Stimulated activated CD4-positive, alpha-beta T cell treated with anti-CD3 and anti-CD28 coated beads, Interleukin-15, amount 100 ng/mL, for 24 hours (primary cell): ENCODE results near the gene SLC25A27.

ENCODE experiments used
- DNase-seq: peaks from one replicate; pipeline ENCODE4 v3.0.0-alpha.2; 2020

The SLC25A27 gene

DNA sequence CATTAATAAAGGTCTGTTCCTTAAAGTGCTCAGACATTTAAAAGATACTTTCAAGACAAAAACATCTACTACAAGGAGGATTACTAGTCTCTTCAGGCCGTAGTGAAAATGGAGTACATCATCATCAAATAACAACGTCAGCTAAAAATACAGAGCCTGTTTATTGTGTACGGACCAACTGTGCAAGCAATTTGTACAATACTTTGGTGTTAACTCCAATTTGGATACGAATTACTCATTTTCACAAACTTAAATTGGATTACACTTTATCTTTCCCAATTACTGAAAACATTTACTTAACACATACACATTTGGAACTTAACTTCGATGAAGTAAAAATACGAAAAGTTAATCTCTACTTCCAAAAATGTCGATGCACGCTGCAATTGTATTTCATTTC lies 959 bp upstream of the SLC25A27 start:
- no peak for DNase-seq

DNA sequence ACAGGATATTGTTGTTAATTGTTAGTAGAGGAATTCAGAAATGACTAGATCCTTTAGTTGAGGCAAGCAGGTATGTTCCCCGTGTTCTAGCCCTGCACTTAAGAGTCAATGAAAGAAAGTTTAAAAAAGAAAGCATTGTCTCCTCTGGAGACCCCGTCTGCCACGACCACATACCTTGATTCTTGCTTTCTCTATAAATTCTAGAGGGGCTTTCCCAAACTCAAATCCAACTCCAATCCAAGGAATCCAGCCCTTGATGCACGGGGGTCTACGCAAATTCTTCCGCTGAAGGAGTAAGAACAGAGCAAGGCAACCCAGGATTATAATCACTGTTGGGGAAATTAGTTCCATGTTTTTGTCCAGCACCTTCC lies 558 bp upstream of the SLC25A27 start:
- DNase-seq: no peak

DNA sequence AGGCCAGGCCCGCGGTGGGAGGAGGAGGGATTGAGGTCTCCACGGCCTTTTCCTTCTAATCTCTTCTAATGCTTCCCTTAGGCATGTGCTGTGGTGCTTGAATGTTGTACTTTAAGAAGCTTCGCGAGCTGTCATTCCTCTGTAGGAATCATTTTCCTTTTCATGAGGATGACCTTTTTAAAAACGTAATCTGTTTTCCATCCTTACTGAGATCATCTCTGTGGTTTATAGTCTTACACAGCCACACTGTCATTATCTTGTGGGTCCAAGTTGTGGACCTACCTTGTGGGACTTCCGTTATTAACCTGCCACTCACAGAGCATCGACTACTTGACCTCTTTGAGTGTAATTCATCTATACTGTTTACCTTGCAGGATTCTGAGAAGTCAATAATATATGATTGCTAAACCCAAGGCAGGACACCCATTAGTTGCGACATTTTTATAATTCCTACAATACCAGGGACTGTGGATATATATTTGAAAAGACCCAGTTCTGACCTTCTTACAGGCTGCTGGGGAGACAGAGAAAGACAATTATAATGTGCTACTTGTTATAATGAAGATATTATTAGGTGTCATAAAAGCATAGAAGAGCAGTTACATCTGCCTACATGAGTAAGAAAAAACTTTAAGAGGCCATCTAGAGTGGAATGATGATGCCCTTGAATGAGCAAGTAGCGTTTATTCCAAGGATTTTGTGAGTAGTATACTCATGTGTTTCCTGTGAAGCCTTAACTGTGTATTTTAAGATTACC lies 842 bp downstream of the SLC25A27 start:
- DNase-seq: no peak

DNA sequence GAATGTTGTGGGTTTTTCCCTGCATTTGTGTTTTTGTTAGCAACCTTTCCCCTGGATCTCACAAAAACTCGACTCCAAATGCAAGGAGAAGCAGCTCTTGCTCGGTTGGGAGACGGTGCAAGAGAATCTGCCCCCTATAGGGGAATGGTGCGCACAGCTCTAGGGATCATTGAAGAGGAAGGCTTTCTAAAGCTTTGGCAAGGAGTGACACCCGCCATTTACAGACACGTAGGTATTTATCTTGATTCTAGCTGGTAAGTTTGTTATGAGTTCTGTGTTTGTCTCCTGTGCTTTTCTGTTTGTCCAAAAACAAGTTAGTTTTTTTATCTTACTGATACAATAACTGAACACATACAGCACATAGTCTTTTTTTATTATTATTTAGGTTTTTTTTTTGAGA lies 3.0 kb downstream of the SLC25A27 start:
- DNase-seq: no peak

DNA sequence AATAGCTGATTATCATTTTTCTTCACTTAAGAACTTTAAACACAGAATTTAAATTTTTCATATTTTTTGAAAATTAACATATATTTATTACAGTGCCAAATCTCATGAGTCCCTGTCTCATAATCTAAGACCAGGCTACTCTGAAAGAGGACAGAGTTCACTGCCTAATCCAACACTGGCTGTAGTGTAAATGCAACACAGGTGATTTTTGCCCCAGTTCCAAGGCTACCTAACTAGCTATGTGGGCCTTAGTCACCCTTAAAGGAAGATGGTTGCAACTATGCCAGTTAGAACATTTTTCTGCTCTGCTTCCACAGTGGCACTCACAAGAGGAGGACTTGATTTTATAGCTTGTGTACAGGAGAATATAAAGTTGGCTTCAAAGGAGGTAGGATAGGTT lies 4.9 kb downstream of the SLC25A27 start:
- DNase-seq: no peak

DNA sequence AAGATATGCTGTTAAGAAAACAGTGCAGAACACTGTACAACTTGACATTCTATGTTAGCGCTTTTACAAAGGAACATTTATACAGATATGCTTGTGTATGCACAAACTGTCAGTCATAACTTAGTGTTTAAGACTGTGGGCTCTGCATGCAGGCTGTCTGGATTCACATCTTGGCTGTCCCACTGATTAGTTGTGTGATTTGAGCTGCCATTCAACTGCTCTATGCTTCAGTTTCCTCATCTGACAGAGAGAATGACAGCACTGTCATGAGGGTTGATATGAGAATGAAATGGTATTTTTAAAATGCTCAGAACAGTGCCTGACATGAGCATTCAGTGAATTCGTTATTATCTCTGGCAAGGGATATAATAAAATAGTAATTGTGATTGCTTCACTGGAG lies 8.7 kb downstream of the SLC25A27 start:
- DNase-seq: no peak

DNA sequence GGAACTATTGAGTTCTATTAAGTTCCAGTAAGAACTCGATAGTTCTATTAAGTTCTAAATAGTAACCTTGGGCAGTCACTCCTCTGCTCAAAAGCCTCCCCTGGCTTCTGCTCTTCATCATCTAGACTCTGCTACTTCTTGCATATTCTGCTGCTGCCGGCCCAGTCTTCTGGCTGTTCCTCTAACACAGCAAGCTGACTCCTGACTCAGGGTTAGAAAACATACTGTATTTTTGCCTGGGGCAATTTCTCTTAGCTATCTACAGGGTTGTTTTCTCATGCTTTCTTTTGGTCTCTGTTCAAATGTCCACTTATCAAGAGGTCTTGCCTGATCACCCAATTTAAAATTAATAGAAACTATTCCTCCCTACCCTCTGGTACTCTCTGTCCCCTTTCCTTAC lies 14.6 kb downstream of the SLC25A27 start:
- DNase-seq: no peak

DNA sequence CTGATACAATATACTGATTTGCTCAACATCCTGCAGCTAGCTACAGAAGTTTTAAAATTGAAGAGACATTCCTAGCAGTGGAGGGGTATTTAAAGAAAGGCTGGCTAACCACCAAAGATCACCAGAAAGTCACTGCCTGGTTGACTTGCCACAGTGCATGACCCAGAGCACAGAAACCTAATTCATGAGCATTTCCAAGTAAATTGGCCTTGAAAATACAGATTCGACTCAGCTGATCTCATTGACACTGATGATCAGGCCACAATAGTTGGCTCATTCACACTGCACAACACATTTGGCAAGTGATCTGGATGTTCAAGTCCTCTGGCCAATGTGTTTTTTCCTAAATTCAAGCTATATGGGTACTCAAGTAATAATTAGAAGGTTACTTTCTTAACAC lies 21.6 kb downstream of the SLC25A27 start:
- no peak for DNase-seq

DNA sequence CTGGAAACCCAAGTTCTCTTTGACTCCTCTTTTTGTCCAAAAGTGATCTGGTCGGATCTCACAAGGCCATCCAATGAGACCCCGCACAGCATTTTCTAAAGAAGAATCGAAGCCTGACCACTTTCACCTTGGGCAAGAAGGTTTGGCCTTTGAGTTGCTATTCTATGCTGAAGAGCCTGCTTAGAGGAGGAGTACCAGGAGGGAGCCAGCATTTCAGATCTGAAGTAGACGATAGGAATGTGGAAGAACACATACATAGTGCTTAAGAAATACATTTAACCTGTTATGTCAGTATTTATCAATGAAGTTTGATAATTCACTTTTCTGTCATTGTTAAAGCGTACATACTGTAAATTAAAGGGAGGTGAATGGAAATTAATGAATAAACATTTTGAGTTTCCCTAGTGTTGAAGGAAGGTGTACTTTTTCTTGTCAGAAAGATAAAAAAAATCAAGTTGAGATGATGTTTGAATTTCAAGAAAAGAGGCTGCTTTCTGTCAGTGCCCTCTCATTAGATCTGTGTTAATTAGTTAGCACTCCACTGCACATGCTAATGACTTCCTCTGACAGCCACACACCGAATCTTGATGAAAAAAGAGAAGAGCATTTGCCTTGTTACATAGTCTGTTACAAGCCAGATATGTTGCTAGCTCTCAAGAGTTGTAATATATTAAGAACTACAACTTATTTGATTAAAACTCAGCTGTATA lies 24.0 kb downstream of the SLC25A27 start:
- no peak for DNase-seq

DNA sequence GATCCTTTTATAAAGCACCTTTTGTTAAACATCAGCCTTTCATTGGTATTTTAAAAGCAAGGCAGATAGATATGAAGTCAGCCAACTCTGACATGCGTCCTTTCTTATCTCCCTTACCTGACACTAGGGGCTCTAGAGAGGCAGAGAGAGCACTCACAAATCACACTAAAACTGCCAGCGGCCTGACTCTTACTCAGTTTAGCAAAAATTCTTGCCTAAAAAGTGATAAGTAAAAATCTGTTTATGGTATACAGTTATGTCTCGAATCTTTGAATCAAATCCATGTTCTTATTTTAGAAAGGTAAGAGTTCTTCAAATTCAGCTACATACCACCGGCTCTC lies 24.5 kb downstream of the SLC25A27 start:
- DNase-seq: no peak

DNA sequence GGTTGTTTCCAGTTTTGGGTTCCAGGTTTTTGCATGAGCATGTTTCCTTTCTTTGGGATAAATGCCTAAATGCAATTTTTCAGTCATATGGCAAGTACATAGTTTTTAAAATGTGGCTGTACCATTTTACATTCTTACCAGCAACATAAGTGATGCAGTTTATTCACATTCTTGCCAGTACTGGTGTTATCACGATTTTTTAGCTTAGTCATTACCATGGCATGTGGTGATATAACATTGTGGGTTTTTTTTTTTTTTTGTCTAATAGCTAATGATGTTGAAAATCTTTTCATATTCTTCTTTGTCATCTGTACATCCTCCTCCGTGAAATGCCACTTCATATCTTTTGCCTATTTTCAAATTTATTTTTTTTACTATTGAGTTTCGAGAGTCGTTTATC lies 32.0 kb downstream of the SLC25A27 start:
- DNase-seq: no peak

DNA sequence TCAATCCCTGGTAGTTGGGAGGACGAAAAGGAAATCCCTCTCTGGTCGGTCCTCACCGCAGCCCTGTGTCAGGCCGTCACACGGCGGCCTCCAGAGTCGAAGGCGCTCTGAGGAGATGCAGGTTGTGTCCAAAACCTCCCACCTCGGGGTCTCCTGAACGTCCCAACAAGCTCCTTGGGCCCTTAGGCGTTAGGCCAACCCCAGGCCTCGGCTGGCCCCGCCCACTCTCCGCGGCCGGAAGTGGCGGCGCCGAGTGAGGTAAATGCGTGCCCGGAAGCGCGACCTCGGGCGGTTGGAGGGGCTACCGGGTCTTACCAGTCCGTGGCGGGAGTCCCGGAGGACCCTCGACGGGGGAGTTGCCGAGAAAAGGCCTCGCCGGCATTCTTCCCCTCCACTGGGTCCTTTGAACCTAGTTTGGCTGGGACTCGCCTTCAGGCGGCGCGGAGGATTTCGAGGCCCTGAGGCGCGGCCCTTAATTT lies 34.9 kb downstream of the SLC25A27 start, which contains the start of gene TDRD6:
Gene TDRD6, plus strand, starts transcription at position 267 of the 479 bp plus-strand sequence. CDS start 244 bp downstream, outside the sequence.
- DNase-seq: no peak

DNA sequence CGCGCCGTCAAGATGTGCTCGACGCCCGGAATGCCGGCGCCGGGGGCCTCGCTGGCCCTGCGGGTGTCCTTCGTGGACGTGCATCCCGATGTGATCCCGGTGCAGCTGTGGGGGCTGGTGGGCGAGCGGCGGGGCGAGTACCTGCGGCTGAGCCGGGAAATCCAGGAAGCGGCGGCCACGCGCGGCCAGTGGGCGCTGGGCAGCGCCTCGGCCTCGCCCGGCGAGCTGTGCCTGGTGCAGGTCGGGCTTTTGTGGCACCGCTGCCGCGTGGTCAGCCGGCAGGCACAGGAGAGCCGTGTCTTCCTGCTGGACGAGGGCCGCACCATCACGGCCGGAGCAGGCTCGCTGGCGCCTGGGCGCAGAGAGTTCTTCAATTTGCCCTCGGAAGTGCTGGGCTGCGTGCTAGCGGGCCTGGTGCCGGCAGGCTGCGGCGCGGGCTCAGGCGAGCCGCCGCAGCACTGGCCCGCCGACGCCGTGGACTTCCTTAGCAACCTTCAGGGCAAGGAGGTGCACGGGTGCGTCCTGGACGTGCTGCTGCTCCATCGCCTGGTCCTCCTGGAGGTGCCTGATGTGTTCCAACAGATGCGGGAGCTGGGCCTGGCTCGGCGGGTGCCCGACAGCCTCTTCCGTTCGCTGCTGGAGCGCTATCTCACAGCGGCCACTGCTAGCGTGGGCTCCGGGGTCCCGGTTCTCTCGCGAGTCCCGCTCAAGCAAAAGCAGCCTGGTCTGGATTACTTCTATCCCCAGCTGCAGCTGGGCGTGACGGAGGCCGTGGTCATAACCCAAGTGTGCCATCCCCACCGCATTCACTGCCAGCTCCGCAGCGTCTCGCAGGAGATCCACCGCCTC lies 35.6 kb downstream of the SLC25A27 start:
- no peak for DNase-seq

DNA sequence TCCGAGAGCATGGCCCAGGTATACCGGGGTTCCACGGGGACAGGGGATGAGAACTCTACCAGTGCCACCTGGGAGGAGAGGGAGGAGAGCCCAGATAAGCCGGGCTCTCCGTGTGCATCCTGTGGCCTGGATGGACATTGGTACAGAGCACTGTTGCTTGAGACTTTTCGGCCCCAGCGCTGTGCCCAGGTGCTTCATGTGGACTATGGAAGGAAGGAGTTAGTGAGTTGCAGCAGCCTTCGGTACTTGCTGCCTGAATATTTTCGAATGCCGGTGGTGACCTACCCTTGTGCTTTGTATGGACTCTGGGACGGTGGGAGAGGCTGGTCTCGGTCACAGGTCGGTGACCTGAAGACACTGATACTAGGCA lies 36.2 kb downstream of the SLC25A27 start:
- DNase-seq: no peak

DNA sequence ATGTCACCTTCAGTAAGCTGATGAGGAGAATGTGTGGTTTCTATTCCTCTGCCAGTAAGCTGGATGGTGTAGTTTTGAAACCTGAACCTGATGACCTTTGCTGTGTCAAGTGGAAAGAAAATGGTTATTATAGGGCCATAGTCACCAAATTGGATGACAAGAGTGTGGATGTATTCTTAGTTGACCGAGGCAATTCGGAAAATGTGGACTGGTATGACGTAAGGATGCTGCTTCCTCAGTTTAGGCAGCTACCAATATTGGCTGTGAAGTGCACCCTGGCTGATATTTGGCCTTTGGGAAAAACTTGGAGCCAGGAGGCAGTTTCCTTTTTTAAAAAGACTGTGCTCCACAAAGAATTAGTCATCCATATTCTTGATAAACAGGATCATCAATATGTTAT lies 36.9 kb downstream of the SLC25A27 start:
- DNase-seq: no peak

DNA sequence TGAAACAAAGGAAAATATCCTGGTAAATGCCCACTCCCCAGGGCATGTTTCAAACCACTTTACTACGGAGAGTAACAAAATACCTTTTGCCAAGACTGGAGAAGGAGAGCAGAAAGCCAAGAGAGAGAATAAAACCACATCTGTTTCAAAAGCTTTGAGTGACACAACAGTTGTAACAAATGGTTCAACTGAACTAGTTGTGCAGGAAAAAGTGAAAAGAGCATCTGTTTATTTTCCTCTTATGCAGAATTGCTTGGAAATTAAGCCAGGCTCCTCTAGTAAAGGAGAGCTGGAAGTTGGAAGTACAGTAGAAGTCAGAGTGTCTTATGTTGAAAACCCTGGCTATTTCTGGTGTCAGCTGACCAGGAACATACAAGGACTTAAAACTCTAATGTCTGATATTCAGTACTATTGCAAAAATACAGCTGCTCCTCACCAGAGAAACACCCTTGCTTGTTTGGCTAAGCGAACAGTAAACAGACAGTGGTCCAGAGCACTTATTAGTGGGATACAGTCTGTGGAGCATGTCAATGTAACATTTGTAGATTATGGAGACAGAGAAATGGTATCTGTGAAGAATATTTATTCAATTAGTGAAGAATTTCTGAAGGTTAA lies 37.5 kb downstream of the SLC25A27 start:
- no peak for DNase-seq

DNA sequence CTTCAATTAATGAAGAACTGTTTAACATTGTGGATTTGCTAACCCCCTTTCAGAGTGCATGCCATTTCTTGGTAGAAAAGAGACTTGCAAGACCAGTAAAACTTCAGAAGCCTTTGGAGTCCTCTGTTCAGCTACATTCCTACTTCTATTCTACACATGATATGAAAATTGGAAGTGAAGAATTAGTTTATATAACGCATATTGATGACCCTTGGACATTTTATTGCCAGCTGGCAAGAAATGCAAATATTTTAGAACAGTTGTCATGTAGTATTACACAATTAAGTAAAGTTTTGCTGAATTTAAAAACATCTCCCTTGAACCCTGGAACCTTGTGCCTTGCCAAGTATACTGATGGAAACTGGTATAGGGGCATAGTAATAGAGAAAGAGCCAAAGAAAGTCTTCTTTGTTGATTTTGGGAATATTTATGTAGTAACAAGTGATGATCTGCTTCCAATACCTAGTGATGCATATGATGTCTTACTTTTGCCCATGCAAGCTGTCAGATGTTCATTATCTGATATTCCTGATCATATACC lies 38.2 kb downstream of the SLC25A27 start:
- DNase-seq: no peak

DNA sequence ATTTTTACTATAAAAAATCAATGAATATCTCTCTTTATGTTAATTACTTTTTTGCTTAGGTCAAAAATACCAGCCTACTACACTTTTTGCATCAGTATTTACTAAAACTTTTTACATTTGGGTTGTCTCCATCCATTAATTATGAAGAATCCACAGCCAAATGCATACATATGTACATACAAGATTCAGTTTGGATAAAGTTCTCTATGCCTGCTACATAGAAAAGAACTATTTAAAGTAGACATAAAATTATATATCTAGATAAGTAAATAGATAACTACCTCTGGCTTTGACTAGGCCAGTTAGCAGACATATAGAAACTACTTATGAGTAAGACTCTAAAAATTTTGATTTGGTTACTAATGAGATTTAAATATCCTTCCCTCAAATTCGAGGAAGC lies 47.2 kb downstream of the SLC25A27 start:
- no peak for DNase-seq

DNA sequence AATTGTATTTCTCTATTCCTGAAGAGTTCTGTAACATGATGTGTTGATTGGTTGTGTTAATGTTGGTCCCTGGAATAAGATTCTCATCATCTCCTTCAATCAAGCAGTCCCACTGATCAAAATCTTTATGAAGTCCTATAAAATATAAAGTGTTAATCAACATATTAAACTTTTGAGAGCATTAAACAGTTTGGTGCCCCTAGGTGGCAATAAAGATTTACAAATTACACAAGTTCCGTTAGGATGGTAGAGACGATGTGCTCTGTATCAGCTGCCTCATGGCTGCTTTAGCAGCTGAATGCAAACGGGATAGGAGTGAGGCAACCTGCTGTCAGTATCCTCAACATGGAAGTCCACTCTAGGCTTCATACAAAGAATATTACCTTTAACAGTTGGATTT lies 51.8 kb downstream of the SLC25A27 start:
- DNase-seq: no peak

DNA sequence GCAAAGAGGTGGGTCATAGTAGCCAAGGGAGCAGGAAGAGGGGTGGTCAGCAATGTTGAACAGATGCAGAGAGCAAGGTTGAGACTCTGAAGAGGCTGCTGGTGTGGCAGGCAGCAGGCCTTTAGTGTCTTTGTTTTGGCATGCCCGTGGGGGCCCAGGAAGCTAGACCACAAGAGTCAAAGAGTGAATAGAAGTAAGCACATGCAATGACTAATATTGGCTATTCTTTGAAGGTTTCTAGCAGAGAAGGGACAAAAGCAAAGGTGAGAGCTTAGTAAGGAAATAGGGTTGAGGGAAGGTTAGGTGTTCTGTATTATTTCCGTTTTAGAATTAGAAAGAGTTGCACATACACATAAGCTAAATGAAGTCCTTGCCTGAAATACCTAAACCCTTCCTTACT lies 53.7 kb downstream of the SLC25A27 start:
- DNase-seq: no peak

DNA sequence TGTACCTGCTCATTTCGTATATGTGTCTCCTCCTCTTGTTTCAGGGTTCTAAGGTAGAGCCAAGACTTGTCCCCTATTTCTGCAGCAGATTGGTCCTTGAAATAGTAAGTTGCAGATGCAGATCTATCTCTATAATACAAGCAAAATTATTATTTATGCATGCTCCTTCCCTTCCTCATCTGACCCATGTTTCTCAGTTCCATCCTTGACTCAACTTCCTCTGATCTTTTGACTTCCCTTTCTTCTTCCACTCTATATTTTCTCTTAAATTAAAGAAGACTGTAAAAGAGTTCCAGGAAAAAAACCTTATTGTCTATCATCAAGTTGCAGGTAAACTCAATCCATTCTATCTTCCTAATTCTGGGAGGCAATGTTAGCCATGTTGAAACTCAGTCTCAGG lies 58.7 kb downstream of the SLC25A27 start:
- DNase-seq: no peak

DNA sequence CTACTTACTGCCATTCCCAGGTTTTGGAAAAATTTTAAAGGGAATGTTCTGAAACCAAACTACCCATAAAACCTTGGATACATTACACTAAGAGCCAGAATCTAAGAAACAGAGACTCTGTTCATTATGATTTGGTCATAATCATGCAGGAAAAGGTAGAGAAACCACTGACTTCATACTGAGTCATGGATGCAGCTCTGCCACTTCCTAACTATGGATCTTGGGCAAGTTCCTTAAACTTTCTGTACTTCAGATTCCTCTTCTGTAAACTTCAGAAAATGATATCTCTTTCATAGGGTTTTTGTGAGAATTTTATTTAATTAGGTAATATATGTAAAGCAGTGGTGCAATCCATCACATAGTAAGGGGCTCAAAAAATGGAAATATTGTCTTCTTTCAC lies 62.4 kb downstream of the SLC25A27 start:
- DNase-seq: no peak

DNA sequence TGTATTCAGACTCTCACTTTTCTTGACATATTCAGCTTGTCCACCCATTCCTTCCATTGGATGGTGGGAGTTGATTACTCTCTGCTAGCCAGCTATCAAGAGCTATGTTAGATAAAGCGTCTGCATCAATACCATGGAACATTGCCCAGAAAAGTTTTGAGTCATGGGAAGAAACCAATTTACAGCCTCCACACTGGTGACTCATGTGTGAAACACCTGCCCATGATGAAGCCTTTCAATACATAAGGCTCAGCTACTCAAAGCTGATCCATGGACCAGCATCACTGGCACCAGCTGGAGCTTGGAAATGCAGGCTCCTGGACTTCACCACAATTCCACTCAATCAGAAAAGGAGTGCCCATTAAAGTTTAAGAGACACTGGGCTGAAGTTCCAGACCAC lies 66.3 kb downstream of the SLC25A27 start:
- DNase-seq: no peak
